GM21515 (cell line): ENCODE measurements around the gene ALG13.
"Not testable (repeated sequence)": the region's sequence is repeated elsewhere in the genome, so short reads cannot be mapped to it uniquely, and the experiment has no call there.

Experiments used
- ATAC-seq: cut with Tn5 transposase; IDR thresholded peaks from one replicate; pipeline ENCODE4 v1.9.1; 2021; ENCODE audit not compliant: unreplicated experiment

The ALG13 gene

DNA sequence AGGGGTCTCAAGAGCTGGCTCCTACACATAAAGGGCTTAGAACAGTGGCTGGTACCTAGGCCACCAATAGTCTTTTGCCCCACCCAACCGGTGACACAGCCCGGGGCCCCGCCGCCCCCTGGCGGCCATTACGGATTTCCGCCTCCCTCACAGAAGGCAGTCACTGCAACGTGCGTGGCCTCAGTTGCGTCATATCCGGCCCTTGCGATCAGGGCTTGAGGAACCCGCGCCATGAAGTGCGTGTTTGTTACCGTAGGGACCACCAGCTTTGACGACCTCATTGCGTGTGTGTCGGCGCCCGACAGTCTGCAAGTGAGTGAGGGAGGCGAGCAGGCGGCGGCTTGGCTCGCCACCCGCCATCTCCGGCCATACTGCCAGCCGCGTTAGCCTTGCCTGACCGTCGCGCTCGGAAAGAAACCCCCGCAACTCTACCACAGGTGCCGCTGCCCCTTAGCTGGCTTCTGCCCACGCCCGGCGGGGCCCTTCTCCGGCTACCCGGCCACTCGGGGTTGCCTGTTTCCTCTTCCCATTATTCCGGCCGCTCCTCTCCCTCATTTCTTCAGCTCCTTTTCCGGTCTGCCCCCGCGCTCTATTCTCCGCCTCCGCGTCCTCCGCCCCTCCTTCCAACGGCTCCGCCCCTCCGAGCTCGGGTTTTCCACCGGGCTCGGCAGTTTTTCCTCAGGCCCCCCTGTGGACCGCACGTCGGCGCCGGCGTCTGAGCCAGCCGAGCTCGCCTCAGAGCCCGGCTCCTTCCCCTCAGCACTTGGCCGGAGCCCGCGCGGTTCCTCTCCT is at the start of gene ALG13:
ALG13 (plus strand) TSS at position 183 of the 792 bp plus-strand sequence; CDS start at position 232, 49 bp downstream.
- peak; percentile 98 for ATAC-seq

DNA sequence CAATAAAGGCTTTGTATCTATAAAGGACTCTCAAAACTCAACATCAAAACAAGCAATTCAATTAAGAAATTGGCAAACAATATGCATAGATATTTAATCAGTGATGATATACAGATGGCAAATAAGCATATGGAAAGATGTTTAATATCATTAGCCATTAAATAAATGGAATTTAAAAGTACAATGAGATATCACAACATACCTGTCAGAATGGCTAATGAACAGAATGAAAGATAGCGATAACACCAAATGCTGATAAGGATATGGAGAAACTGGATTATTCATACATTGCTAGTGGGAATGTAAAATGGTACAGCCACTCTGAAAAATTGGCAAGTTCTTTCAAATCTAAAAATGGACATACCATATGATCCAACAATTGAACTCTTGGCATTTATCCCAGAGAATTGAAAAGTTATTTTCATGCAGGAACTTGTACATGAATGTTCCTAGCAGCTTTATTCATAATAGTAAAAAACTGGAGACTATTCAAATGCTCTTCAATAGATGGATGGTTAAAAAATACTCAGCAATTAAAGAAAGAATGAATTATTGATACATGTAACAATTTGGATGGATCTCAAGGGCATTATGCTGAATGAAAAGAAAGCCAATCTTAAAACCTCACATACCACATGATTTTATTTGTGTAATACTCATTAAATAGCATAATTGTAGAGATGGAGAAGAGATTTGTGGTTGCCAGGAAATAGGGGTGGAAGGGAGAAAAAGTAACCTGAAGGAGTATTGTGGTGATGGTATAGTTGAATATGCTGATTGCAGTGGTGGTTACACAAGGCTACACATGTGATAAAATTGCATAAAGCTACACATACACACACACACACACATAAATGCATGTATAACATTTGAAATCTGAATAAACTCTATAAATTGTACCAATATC is 45.9 kb upstream of the ALG13 start:
- ATAC-seq, result no peak

DNA sequence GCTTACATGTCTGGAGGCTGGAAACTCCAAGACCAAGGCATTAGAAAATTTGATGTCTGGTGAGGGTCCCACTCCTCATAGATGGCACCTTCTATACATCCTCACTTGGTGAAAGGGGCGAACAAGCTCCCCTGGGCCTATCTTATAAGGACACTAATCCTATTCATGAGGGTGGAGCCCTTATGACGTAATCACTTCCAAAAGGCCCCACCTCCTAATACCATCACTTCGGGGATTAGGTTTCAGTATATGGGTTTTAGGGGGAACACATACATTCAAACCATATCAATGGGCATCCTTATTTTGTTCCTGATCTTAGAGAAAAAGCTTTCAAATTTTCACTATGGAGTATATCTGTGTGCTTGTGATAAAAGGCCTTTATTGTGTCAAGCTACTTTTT is 39.0 kb upstream of the ALG13 start:
- no peak for ATAC-seq

GRCh38 chrX:111645165-111645564 is 35.8 kb upstream of the ALG13 start:
- ATAC-seq, result not testable (repeated sequence)

- no peak for ATAC-seq
Observed at GRCh38 chrX:111645607-111646006, 35.4 kb upstream of the ALG13 start.

GRCh38 chrX:111646515-111646914 is 34.5 kb upstream of the ALG13 start:
- no peak for ATAC-seq

DNA sequence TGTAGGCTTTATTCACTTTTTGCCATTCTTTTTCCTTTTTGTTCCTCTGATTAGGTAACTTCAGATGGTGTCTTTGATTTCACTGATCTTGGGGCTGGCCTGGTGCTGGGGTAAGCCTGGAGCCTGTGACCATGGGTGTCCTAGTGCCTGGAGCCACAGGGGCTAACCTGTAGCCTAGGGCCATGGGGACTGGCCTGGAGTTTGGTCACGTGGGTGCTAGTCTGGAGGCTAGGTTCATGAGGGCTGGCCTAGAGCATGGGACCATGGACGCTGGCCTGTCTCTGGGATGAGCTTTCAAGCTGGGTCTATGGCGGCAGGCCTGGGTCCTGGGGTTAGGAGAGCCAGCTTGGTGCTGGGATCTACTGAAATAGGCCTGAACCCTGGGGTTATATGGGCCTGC is 32.2 kb upstream of the ALG13 start:
- ATAC-seq, result no peak

- no peak for ATAC-seq
Observed at GRCh38 chrX:111649638-111650037, 31.3 kb upstream of the ALG13 start.

GRCh38 chrX:111650845-111651244 is 30.1 kb upstream of the ALG13 start:
- ATAC-seq, result no peak

DNA sequence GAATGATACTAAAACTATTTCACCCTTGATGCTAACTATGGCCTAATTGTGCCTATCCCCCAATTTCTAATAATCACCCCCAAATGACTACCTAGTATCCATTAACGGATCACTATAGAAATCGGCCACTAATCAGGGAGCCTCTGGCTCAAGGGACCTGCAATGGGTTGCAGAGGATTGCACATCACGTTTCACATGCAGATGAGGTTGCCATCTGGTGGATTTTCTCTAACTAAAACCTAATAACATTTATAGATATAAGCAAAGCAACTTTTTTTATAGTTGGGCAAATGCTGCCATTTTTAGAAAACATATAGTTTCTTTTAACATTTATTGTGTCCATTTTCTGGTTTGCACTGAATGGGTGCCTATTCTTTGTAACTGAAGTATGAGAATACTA is 28.3 kb upstream of the ALG13 start:
- ATAC-seq, result no peak

- no peak for ATAC-seq
Observed at GRCh38 chrX:111661241-111661640, 19.7 kb upstream of the ALG13 start.

DNA sequence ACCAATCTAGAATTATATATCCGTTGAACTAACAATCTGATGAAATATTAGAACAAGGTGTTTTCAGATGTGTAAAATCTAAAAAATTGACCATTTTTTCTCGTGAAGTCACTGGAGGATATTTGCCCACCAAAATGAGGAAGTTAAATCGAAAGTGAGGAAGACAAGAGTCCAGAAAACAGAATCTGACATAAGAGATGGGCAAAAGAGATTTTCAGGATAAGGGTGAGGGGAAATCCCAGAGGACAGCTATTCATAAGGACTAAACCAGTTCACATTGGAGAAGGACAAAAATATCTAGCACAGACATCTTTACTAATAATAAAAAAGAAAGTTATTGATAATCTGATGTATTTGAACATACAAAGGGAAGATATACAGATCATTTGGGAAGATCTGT is 18.7 kb upstream of the ALG13 start:
- no peak for ATAC-seq

DNA sequence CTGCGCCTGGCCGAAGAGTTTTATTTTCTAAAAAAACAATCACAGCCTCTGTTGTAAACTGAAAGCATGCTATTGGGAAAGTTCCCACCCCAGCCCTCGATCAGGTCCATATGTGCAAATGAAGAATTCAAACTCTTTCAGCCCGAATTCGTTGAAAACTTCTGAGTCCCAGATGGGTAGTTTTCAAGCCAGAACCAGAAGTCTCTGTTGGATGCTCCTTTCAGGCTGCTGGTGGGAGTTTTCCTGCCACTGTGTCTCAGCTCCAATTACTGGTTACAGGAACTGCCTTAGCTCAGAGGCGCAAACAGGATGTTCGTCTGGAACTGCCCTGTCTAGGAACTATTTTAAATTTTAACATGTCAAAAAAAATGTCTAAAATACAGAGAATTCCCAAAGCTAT is 9.3 kb upstream of the ALG13 start:
- ATAC-seq, result no peak

DNA sequence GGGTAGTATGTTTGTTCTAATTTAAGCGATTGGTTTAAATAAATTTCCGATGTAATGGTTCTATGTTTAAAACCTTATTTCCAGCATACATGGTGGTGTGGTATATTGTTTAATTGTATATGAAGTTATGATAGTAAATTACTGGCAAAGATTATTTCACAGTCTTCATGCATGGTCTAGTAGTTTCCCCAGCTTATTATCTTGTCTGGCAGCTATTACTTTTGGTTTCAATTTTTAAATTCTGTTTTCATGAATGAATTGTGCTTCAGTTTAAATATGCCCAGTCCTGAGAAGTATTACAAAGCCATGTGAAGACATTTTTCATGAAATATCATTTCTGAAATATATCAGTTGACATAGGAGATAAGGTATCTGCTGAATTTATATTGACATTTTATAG is 6.3 kb downstream of the ALG13 start:
- peak; percentile 61 for ATAC-seq

GRCh38 chrX:111695297-111695880 is 14.4 kb downstream of the ALG13 start:
- no peak for ATAC-seq

DNA sequence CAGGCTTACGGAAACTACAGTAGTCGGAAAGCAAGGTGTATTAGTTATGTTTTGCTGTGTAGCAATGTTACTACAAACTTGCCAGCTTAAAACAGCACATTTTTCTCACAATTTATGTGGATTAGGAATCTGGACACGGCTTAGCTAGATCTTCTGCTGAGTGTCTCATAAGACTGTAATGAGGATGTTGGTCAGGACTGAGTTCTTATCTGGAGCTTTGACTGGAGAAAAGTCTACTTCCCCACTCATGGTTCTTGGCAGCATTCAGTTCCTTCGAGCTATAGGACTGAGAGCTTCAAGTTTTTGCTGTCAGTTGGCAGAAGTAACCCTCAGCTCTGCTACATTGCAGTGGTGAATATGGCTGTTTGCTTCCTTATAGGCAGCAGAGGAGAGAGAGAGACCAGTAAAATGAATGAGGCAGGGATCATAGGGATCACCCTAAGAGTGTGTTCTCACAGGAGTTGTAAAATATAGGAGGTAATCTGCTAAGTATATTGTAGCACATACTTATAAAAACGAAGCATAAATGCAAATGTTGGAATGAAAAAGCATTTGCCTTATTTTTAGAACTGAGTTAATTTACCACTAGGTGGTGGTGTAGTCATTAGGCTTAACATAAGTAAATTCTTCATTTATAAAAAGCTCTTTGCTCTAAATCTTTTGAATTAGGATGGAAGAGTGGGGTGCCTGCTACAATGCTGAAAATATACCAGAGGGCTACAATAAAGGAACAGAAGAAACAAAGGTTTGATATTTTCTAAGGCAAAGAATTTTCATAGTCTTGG is 38.6 kb downstream of the ALG13 start:
- no peak for ATAC-seq

- no peak for ATAC-seq
Observed at GRCh38 chrX:111728096-111728495, 47.1 kb downstream of the ALG13 start.

DNA sequence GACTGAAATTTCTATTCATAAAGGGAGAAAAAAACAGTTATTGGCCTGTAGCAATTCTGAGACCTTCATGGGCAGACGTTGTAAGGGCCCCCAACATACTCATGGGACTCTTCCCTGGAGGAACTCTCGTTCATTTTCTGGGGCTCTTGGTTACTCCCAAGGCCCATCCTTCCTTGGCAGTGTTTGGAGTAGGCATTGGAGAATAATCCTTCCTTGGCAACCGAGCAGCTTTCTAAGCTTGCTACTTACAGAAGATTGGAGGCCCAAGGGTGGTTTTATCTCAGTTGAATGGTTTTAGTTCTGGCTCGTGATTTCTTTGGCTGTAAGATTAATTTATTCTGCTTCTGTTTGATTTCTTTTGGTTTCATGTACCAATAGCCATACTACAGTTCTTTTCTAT is 50.4 kb downstream of the ALG13 start:
- no peak for ATAC-seq

DNA sequence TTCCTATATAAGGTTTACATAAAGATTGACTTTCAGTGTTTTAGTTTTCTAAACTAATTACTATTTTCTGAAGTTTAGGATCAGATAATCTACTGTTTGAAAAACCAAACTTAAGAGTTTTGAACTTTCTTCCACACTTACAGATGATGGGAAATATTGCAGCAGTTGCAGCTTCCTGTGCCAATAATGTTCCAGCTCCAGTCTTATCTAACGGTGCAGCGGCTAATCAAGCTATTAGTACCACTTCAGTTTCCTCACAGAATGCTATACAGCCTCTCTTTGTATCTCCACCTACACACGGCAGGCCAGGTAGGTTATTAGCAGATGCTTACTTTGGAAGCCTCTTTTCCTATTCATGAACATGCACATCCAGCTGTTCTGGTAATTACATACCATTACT is 55.6 kb downstream of the ALG13 start:
- ATAC-seq, result no peak

- ATAC-seq, result no peak
Observed at GRCh38 chrX:111742018-111742417, 61.0 kb downstream of the ALG13 start.

DNA sequence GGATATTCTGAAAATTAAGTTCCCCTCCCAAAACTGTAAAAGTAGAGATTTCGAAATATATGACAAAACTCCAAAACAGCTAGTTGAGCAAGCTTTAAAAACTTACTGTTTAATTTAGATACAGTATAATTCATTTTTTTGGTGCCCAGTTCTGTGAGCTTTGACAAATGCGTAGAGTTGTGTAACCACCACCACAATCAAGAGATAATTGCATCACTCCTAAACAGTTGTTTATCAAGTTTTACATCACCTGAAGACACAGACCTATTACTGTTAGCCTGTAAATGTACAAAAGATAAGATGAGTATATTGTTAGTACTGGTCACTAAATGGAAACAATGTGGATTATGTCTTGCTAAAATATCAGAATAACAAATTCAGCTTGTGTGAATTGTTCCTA is 62.3 kb downstream of the ALG13 start:
- no peak for ATAC-seq
